Neural cell (in vitro differentiated cells): Measurements from ENCODE around the gene MBD5.

ENCODE experiments used
- EZH2 ChIP-seq: fragments of 200-600, 300-800 bp; shearing (Covaris generic), sonication (generic); IDR thresholded peaks from 2 replicates; pipeline ENCODE4 v1.6.1; 2014; ENCODE audit warnings: antibody characterized with exemption, low read length, borderline replicate concordance, mild to moderate bottlenecking; ENCODE audit not compliant: insufficient read depth, poor library complexity, severe bottlenecking
- POLR2AphosphoS5 ChIP-seq: IDR thresholded peaks from 2 replicates; pipeline ENCODE4 v1.6.1; 2012

GRCh38 chr2:148512501-148512900 lies 491.6 kb downstream of the MBD5 start:
- TF ChIP-seq POLR2AphosphoS5 = no peak
- no peak for TF ChIP-seq EZH2
